HG03442 (cell line): ENCODE results near the gene C5orf34.
"Not testable (repeated sequence)": the region's sequence is repeated elsewhere in the genome, so short reads cannot be mapped to it uniquely, and the experiment has no call there.

Source experiments
- ATAC-seq: cut with Tn5 transposase; IDR thresholded peaks from one replicate; pipeline ENCODE4 v1.9.1; 2021; ENCODE audit warnings: mild to moderate bottlenecking, moderate library complexity; ENCODE audit not compliant: unreplicated experiment

The C5orf34 gene

GRCh38 chr5:43520615-43521014 lies 5.7 kb upstream of the C5orf34 start:
- no peak for ATAC-seq

GRCh38 chr5:43515678-43516048 lies 715 bp upstream of the C5orf34 start:
- no peak for ATAC-seq

- ATAC-seq: peak; percentile 26
Measured at GRCh38 chr5:43514471-43514815, 505 bp downstream of the C5orf34 start.

GRCh38 chr5:43514025-43514424 lies 923 bp downstream of the C5orf34 start:
- no peak for ATAC-seq

GRCh38 chr5:43511062-43511461 lies 3.9 kb downstream of the C5orf34 start:
- ATAC-seq: not testable (repeated sequence)

GRCh38 chr5:43498581-43498980 lies 16.4 kb downstream of the C5orf34 start:
- no peak for ATAC-seq

- ATAC-seq: no peak
Measured at GRCh38 chr5:43497311-43498104, 17.4 kb downstream of the C5orf34 start.

GRCh38 chr5:43491326-43491725 lies 23.6 kb downstream of the C5orf34 start:
- no peak for ATAC-seq

GRCh38 chr5:43486353-43486752 lies 28.6 kb downstream of the C5orf34 start:
- ATAC-seq: no peak

GRCh38 chr5:43485406-43485805 lies 29.5 kb downstream of the C5orf34 start:
- ATAC-seq: no peak

GRCh38 chr5:43484106-43484849 lies 30.7 kb downstream of the C5orf34 start:
- peak; percentile 69 for ATAC-seq

- peak; percentile 82 for ATAC-seq
Measured at GRCh38 chr5:43483298-43484105, 31.4 kb downstream of the C5orf34 start, which contains the start of gene TMEM267. TSS of gene TMEM267 (minus strand) at chr5:43483865. CDS start at chr5:43453969, 29,896 bp downstream.

- ATAC-seq: no peak
Measured at GRCh38 chr5:43482490-43483297, 32.3 kb downstream of the C5orf34 start.

GRCh38 chr5:43469671-43470391 lies 45.1 kb downstream of the C5orf34 start:
- no peak for ATAC-seq

- no peak for ATAC-seq
Measured at GRCh38 chr5:43467100-43467499, 47.8 kb downstream of the C5orf34 start.

GRCh38 chr5:43465455-43465854 lies 49.5 kb downstream of the C5orf34 start:
- ATAC-seq: not testable (repeated sequence)

- ATAC-seq: no peak
Measured at GRCh38 chr5:43461066-43461465, 53.9 kb downstream of the C5orf34 start.

- no peak for ATAC-seq
Measured at GRCh38 chr5:43456556-43456955, 58.4 kb downstream of the C5orf34 start.

GRCh38 chr5:43441575-43441974 lies 73.4 kb downstream of the C5orf34 start:
- ATAC-seq: not testable (repeated sequence)
